SKM-1 (cell line): ENCODE data around the gene STC2.

Experiments
- DNase-seq: peaks from one replicate; lab custom pipeline; 2025; ENCODE audit not compliant: unreplicated experiment; lab: John Stamatoyannopoulos, UW

STC2 gene

GRCh38 chr5:173268750-173269432, 59.3 kb downstream of the STC2 start:
- DNase-seq = no peak

DNA sequence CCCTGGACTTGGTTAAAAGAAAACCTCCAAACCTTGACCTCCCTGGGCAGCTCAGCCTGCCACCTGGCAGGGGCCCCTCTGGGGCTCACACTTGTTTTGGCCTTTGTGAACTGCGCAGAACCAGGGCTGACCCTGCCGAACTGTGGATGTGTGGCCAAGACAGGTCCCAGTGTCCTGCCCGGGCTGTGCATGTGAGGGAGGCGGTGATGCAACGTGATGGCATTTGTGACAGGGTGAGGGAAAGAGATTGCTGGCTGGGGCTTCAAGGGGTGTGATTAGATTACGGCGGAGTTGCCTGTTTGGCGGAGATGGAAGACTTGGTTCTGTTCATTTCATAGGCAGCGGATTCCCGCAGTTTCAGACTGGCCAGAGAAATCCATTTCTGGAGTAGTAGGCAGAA, 62.8 kb downstream of the STC2 start:
- DNase-seq = no peak
